ENCODE data around the gene OR2W1.

Gene OR2W1

GRCh38 chr6:29016559-29017427 lies 28.2 kb downstream of the OR2W1 start:
- TF ChIP-seq CTCF (conservative IDR thresholded peaks at IDR 0.05) = peak; percentile 94
- peak overlapping the region; percentile 65 for H3K27ac ChIP-seq

GRCh38 chr6:29014729-29015608 lies 30.0 kb downstream of the OR2W1 start:
- TF ChIP-seq CTCF (conservative IDR thresholded peaks at IDR 0.05) = no peak
- no peak overlapping the region for H3K27ac ChIP-seq

- peak overlapping the region; percentile 9; the same call in 1 of the 2 replicates for H3K27ac ChIP-seq
- TF ChIP-seq CTCF (conservative IDR thresholded peaks at IDR 0.05) = no peak
These were observed 33.7 kb downstream of the OR2W1 start for GRCh38 chr6:29011276-29011734.

- peak overlapping the region; percentile 55 for H3K27ac ChIP-seq
- TF ChIP-seq CTCF (conservative IDR thresholded peaks at IDR 0.05) = no peak
These were observed 35.6 kb downstream of the OR2W1 start for GRCh38 chr6:29009358-29009757.

- peak overlapping the region; percentile 55 for H3K27ac ChIP-seq
- TF ChIP-seq CTCF (conservative IDR thresholded peaks at IDR 0.05) = no peak
These were observed 36.9 kb downstream of the OR2W1 start for GRCh38 chr6:29008089-29008488.

- no peak for TF ChIP-seq CTCF (conservative IDR thresholded peaks at IDR 0.05)
- H3K27ac ChIP-seq = peak within 1 kb of the TSS; percentile 55
These were observed 39.6 kb downstream of the OR2W1 start, which contains the start of gene ZNF311 for GRCh38 chr6:29005183-29005885. Gene ZNF311 (minus strand): TSS chr6:29005315. CDS start chr6:29003954, 1,361 bp downstream.
